ENCODE results near the gene PEX14. TPM values are rescaled to one million over a fixed set of nuclear protein-coding genes. Genes with fewer than 3 reads are reported as not detected.

Gene PEX14
- total RNA-seq, 1 experiment from 2014 or later = 29.3 TPM

GRCh38 chr1:10450156-10450814 lies 24.5 kb upstream of the PEX14 start (continued):
- no peak for TF ChIP-seq SRF (IDR thresholded peaks at IDR 0.05; ENCODE audit: low read depth)
- TF ChIP-seq, protein P1, sequence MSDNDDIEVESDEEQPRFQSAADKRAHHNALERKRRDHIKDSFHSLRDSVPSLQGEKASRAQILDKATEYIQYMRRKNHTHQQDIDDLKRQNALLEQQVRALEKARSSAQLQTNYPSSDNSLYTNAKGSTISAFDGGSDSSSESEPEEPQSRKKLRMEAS (IDR thresholded peaks at IDR 0.05) = no peak
- TF ChIP-seq ELF1 (IDR thresholded peaks at IDR 0.05; ENCODE audit: borderline replicate concordance, low read depth) = no peak
- no peak for TF ChIP-seq CTCF (IDR thresholded peaks at IDR 0.05 in 2 of 3, conservative IDR thresholded peaks at IDR 0.05 in 1 of 3; ENCODE audit: borderline replicate concordance in 1 of 3, insufficient read depth in 1 of 3, low read depth in 2 of 3, low read length in 2 of 3)

- Histone ChIP-seq H2AFZ (ENCODE audit: low read depth, low read length, poor library complexity, severe bottlenecking) (no peak overlapping the region), H3K4me3 (replicated peaks in 1 of 2; ENCODE audit: low read depth in 1 of 2, low read length in 2 of 2) (no peak overlapping the region), H3K9me2 (ENCODE audit: insufficient read depth) (no peaks in the 10 kb centered on the region), H3K27ac (ENCODE audit: low read depth, low read length) (no peak overlapping the region), H3K79me2 (ENCODE audit: insufficient read depth, low read length) (no peaks in the 10 kb centered on the region), H3K4me2 (ENCODE audit: low read length) (no peak overlapping the region), H3K9me3 (ENCODE audit: control insufficient read depth in 1 of 2, insufficient read depth in 1 of 2, low read depth in 1 of 2, low read length in 2 of 2) (peaks cover 0 to 4% of the 10 kb centered on the region in 2 experiments; a peak in 1 of 4 replicates), H3K4me1 (ENCODE audit: control insufficient read depth in 1 of 2, insufficient read depth in 2 of 2, low read length in 2 of 2) (no peaks in the 10 kb centered on the region), H3K36me3 (ENCODE audit: control insufficient read depth in 1 of 2, insufficient read depth in 2 of 2, low read length in 2 of 2) (no peaks in the 10 kb centered on the region), H3K9ac (ENCODE audit: low read length) (no peak overlapping the region), H3K27me3 (ENCODE audit: insufficient read depth, low read length) (no peaks in the 10 kb centered on the region), H4K20me1 (ENCODE audit: insufficient read depth) (no peaks in the 10 kb centered on the region)
- ChIA-PET RAD21 (ENCODE audit: low non-redundant PET in 1 of 2, low total read pairs in 2 of 2, uncharacterized antibody in 2 of 2, unreplicated experiment in 2 of 2) (no interaction called here), CTCF (interaction anchor here (0.6 kb wide), 1 partner anchor 109 kb away, joined by 3 read pairs; no protein-coding TSS in a partner anchor), POLR2A (no interaction called here)
- intact Hi-C loops (cut with micrococcal nuclease) = no loop called here
- BruUV-seq (replicated peaks) = no TSS peak
- TF ChIP-seq EZH2 (IDR thresholded peaks at IDR 0.05) (no peak), TCF7L2 (IDR thresholded peaks at IDR 0.05; ENCODE audit: borderline replicate concordance, extremely low read depth, insufficient read depth, insufficient read length) (no peak), CTCF (IDR thresholded peaks at IDR 0.05 in 2 of 3, conservative IDR thresholded peaks at IDR 0.05 in 1 of 3; ENCODE audit: borderline replicate concordance in 1 of 3, insufficient read depth in 1 of 3, low read depth in 2 of 3, low read length in 2 of 3) (no peak), ATF3 (IDR thresholded peaks at IDR 0.05) (no peak), CEBPB (IDR thresholded peaks at IDR 0.05; ENCODE audit: low read depth) (no peak), RAD21 (IDR thresholded peaks at IDR 0.05; ENCODE audit: low read depth) (no peak), EGR1 (IDR thresholded peaks at IDR 0.05; ENCODE audit: low read depth) (no peak), ZFX (IDR thresholded peaks at IDR 0.05) (no peak), JUND (IDR thresholded peaks at IDR 0.05) (no peak), POLR2AphosphoS5 (IDR thresholded peaks at IDR 0.05; ENCODE audit: low read depth, low read length) (no peak)
- TF ChIP-seq, protein P2, sequence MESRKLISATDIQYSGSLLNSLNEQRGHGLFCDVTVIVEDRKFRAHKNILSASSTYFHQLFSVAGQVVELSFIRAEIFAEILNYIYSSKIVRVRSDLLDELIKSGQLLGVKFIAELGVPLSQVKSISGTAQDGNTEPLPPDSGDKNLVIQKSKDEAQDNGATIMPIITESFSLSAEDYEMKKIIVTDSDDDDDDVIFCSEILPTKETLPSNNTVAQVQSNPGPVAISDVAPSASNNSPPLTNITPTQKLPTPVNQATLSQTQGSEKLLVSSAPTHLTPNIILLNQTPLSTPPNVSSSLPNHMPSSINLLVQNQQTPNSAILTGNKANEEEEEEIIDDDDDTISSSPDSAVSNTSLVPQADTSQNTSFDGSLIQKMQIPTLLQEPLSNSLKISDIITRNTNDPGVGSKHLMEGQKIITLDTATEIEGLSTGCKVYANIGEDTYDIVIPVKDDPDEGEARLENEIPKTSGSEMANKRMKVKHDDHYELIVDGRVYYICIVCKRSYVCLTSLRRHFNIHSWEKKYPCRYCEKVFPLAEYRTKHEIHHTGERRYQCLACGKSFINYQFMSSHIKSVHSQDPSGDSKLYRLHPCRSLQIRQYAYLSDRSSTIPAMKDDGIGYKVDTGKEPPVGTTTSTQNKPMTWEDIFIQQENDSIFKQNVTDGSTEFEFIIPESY (IDR thresholded peaks at IDR 0.05; ENCODE audit: extremely low read depth, insufficient replicate concordance, low read length) = no peak
- DNase-seq (ENCODE audit: low read depth, low spot score) (no peak), ATAC-seq (no peak)
Observed at GRCh38 chr1:10450836-10451235, 23.9 kb upstream of the PEX14 start.
